ENCODE results near the gene SLC38A5.
A peak's percentile ranks its signal among the peaks of the same experiment; 100 is the strongest.
"Not testable (repeated sequence)": the region's sequence is repeated elsewhere in the genome, so short reads cannot be mapped to it uniquely, and the experiment has no call there.

Gene SLC38A5

DNA sequence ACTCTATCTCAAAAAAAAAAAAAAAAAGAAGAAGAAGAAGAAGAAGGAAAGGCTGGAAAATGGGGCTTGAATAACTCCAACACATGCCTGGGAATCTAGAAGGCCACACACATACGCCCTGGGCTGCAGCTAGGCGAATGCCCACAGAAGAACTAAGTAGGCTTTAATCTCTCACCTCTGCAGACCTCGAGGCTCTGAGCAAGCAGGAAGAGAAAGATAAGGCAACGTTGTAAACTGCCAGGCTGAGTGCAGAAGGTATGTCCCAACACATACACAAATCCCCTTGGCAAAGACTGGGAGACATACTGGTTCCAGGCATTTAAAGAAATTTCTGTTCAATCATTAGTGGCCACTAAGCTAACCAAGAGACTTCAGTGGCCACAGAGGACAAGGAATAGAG, 18.4 kb downstream of the SLC38A5 start:
- no peaks in the 10 kb centered on the region for H3K79me2 ChIP-seq (ENCODE audit: insufficient read depth, low read length)
- no peaks in the 10 kb centered on the region for H4K20me1 ChIP-seq (ENCODE audit: insufficient read depth, low read length)
- no peaks in the 10 kb centered on the region for H3K36me3 ChIP-seq (ENCODE audit: insufficient read depth, low read length)
- H3K27ac ChIP-seq (ENCODE audit: low read depth, low read length, poor library complexity, severe bottlenecking) = no peak overlapping the region
- no peaks in the 10 kb centered on the region for H3K4me1 ChIP-seq (ENCODE audit: insufficient read depth, low read length, severe bottlenecking)
- H3K9me3 ChIP-seq (ENCODE audit: low read length) = no peaks in the 10 kb centered on the region
- H3K4me3 ChIP-seq (ENCODE audit: low read depth, low read length, poor library complexity, severe bottlenecking) = no peak overlapping the region
- no peak overlapping the region for H2AFZ ChIP-seq (ENCODE audit: low read length)
- H3K9me2 ChIP-seq (ENCODE audit: low read depth, low read length) = no peaks in the 10 kb centered on the region
- no peaks in the 10 kb centered on the region for H3F3A ChIP-seq (ENCODE audit: insufficient read depth, low read length)
- no peaks in the 10 kb centered on the region for H3K27me3 ChIP-seq (ENCODE audit: insufficient read depth, low read length)
- no peak overlapping the region for H3K4me2 ChIP-seq (ENCODE audit: low read length)
- no peak overlapping the region for H3K9ac ChIP-seq (ENCODE audit: low read length)
- no peak for TF ChIP-seq EZH2 (IDR thresholded peaks at IDR 0.05; ENCODE audit: borderline replicate concordance, low read length)
- TF ChIP-seq, protein P1, sequence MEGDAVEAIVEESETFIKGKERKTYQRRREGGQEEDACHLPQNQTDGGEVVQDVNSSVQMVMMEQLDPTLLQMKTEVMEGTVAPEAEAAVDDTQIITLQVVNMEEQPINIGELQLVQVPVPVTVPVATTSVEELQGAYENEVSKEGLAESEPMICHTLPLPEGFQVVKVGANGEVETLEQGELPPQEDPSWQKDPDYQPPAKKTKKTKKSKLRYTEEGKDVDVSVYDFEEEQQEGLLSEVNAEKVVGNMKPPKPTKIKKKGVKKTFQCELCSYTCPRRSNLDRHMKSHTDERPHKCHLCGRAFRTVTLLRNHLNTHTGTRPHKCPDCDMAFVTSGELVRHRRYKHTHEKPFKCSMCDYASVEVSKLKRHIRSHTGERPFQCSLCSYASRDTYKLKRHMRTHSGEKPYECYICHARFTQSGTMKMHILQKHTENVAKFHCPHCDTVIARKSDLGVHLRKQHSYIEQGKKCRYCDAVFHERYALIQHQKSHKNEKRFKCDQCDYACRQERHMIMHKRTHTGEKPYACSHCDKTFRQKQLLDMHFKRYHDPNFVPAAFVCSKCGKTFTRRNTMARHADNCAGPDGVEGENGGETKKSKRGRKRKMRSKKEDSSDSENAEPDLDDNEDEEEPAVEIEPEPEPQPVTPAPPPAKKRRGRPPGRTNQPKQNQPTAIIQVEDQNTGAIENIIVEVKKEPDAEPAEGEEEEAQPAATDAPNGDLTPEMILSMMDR (IDR thresholded peaks at IDR 0.05; ENCODE audit: low read length) = no peak

DNA sequence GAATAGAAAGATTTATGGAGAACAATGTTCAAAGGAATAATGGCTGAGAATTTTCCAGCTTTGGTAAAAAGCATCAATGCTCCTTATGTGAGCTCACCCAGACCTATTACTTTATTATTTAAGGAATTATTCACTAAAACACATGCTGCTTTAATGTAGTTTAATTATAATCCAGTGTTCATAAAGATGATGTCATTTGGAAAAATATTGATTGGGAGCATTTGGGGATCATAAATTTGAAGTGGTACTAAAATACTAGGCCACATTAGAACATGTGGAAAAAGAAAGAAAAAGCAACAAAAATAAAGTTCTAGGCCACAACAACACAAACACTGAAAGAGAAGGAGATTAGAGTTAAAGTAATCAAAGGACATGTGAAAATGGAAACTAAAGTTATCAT, 20.0 kb downstream of the SLC38A5 start:
- H3K9me3 ChIP-seq (ENCODE audit: low read length) = no peaks in the 10 kb centered on the region
- no peaks in the 10 kb centered on the region for H3F3A ChIP-seq (ENCODE audit: insufficient read depth, low read length)
- no peak overlapping the region for H3K4me3 ChIP-seq (ENCODE audit: low read depth, low read length, poor library complexity, severe bottlenecking)
- H4K20me1 ChIP-seq (ENCODE audit: insufficient read depth, low read length) = no peaks in the 10 kb centered on the region
- no peaks in the 10 kb centered on the region for H3K79me2 ChIP-seq (ENCODE audit: insufficient read depth, low read length)
- TF ChIP-seq, protein P1 (IDR thresholded peaks at IDR 0.05; ENCODE audit: low read length) = no peak
- TF ChIP-seq EZH2 (IDR thresholded peaks at IDR 0.05; ENCODE audit: borderline replicate concordance, low read length) = no peak
- H3K27ac ChIP-seq (ENCODE audit: low read depth, low read length, poor library complexity, severe bottlenecking) = no peak overlapping the region
- no peaks in the 10 kb centered on the region for H3K27me3 ChIP-seq (ENCODE audit: insufficient read depth, low read length)
- H3K4me2 ChIP-seq (ENCODE audit: low read length) = no peak overlapping the region
- H3K4me1 ChIP-seq (ENCODE audit: insufficient read depth, low read length, severe bottlenecking) = no peaks in the 10 kb centered on the region
- H2AFZ ChIP-seq (ENCODE audit: low read length) = no peak overlapping the region
- no peaks in the 10 kb centered on the region for H3K9me2 ChIP-seq (ENCODE audit: low read depth, low read length)
- H3K36me3 ChIP-seq (ENCODE audit: insufficient read depth, low read length) = no peaks in the 10 kb centered on the region
- no peak overlapping the region for H3K9ac ChIP-seq (ENCODE audit: low read length)

DNA sequence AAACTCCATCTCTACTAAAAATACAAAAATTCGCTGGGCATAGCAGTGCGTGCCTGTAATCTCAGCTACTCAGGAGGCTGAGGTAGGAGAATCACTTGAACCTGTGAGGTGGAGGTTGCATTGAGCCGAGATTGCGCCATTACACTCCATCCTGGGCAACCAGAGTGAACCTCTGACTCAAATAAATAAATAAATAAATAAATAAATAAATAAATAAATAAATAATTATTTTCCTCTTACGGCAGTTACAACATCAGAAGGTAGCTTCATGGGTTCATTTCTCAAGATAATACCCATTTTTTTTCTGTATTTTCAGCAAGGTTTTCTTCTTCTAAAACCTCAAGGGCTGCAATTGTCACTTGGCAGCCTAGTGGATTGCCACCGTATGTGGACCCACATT, 22.9 kb downstream of the SLC38A5 start:
- H3K79me2 ChIP-seq (ENCODE audit: insufficient read depth, low read length); H3K4me1 ChIP-seq (ENCODE audit: insufficient read depth, low read length, severe bottlenecking); H3K4me3 ChIP-seq (ENCODE audit: low read depth, low read length, poor library complexity, severe bottlenecking); H3K36me3 ChIP-seq (ENCODE audit: insufficient read depth, low read length); H2AFZ ChIP-seq (ENCODE audit: low read length); H4K20me1 ChIP-seq (ENCODE audit: insufficient read depth, low read length); H3K9me2 ChIP-seq (ENCODE audit: low read depth, low read length); H3K27ac ChIP-seq (ENCODE audit: low read depth, low read length, poor library complexity, severe bottlenecking); H3K27me3 ChIP-seq (ENCODE audit: insufficient read depth, low read length); H3K9ac ChIP-seq (ENCODE audit: low read length); H3K9me3 ChIP-seq (ENCODE audit: low read length); H3K4me2 ChIP-seq (ENCODE audit: low read length); H3F3A ChIP-seq (ENCODE audit: insufficient read depth, low read length): not testable (repeated sequence)

DNA sequence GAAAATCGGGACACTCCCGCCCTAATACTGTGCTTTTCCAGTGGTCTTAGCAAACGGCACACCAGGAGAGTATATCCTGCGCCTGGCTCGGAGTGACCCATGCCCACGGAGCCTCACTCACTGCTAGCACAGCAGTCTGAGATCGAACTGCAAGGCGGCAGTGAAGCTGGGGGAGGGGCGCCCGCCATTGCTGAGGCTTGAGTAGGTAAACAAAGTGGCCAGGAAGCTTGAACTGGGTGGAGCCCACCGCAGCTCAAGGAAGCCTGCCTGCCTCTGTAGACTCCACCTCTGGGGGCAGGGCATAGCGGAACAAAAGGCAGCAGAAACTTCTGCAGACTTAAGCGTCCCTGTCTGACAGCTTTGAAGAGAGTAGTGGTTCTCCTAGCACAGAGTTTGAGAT, 36.3 kb downstream of the SLC38A5 start:
- H3K27me3 ChIP-seq (ENCODE audit: insufficient read depth, low read length); H3K27ac ChIP-seq (ENCODE audit: low read depth, low read length, poor library complexity, severe bottlenecking); H4K20me1 ChIP-seq (ENCODE audit: insufficient read depth, low read length); H2AFZ ChIP-seq (ENCODE audit: low read length); H3K36me3 ChIP-seq (ENCODE audit: insufficient read depth, low read length); H3K4me2 ChIP-seq (ENCODE audit: low read length); H3K9me2 ChIP-seq (ENCODE audit: low read depth, low read length); H3K9me3 ChIP-seq (ENCODE audit: low read length); H3F3A ChIP-seq (ENCODE audit: insufficient read depth, low read length); H3K79me2 ChIP-seq (ENCODE audit: insufficient read depth, low read length); H3K4me1 ChIP-seq (ENCODE audit: insufficient read depth, low read length, severe bottlenecking); H3K9ac ChIP-seq (ENCODE audit: low read length): not testable (repeated sequence)
- peak overlapping the region; percentile 13 for H3K4me3 ChIP-seq (ENCODE audit: low read depth, low read length, poor library complexity, severe bottlenecking)

DNA sequence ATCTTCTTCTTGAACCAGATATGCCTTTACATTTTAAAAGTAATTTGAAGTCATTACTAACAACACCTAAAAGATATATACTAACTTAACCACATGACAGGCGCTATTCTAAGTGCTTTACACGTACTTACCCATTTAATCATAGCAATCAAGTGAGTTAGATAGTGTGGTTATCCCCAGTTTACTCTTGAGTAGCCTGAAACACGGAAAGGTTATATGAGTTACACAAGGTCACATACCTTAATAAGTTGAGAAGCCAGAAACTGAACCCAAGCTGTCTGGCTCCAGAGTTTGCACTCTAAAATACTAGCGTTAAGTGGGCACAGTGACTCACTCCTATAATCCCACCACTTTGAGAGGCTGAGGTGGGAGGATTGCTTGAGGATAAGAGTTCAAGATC, 39.9 kb downstream of the SLC38A5 start:
- not testable (repeated sequence) for H4K20me1 ChIP-seq (ENCODE audit: insufficient read depth, low read length); H3K36me3 ChIP-seq (ENCODE audit: insufficient read depth, low read length); H3K4me1 ChIP-seq (ENCODE audit: insufficient read depth, low read length, severe bottlenecking); H3F3A ChIP-seq (ENCODE audit: insufficient read depth, low read length); H2AFZ ChIP-seq (ENCODE audit: low read length); H3K9ac ChIP-seq (ENCODE audit: low read length); H3K79me2 ChIP-seq (ENCODE audit: insufficient read depth, low read length); H3K9me3 ChIP-seq (ENCODE audit: low read length); H3K4me2 ChIP-seq (ENCODE audit: low read length); H3K27me3 ChIP-seq (ENCODE audit: insufficient read depth, low read length); H3K9me2 ChIP-seq (ENCODE audit: low read depth, low read length); H3K27ac ChIP-seq (ENCODE audit: low read depth, low read length, poor library complexity, severe bottlenecking); H3K4me3 ChIP-seq (ENCODE audit: low read depth, low read length, poor library complexity, severe bottlenecking)

DNA sequence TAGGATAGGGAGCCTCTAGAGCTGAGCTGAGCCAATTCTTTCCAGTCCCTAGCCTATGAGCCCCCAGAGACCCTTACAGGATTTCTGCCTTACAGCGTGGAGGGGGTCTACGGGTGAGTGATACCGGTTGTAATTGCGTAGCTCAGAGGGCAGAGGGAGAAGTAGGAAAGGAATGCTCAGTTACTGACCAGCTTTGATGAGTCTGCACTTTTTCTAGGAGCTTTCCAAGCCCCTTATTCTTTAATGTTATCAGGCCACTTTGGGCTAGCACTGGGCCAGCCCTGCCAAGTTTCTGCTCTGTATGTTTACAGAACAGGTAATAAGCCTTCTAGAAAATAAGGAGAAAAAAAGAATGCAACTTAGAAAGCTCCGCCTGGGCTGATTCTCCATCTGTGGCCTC, 40.5 kb downstream of the SLC38A5 start:
- not testable (repeated sequence) for H3K9ac ChIP-seq (ENCODE audit: low read length); H3K9me2 ChIP-seq (ENCODE audit: low read depth, low read length); H3K27me3 ChIP-seq (ENCODE audit: insufficient read depth, low read length); H3K36me3 ChIP-seq (ENCODE audit: insufficient read depth, low read length); H3K4me3 ChIP-seq (ENCODE audit: low read depth, low read length, poor library complexity, severe bottlenecking); H3K4me1 ChIP-seq (ENCODE audit: insufficient read depth, low read length, severe bottlenecking); H3K4me2 ChIP-seq (ENCODE audit: low read length); H3K9me3 ChIP-seq (ENCODE audit: low read length); H3F3A ChIP-seq (ENCODE audit: insufficient read depth, low read length); H4K20me1 ChIP-seq (ENCODE audit: insufficient read depth, low read length); H2AFZ ChIP-seq (ENCODE audit: low read length); H3K27ac ChIP-seq (ENCODE audit: low read depth, low read length, poor library complexity, severe bottlenecking); H3K79me2 ChIP-seq (ENCODE audit: insufficient read depth, low read length)
